ENCODE data around the gene TMEM131. TPM values are rescaled to one million over a fixed set of nuclear protein-coding genes. Genes with fewer than 3 reads are reported as not detected.
A peak's percentile ranks its signal among the peaks of the same experiment; 100 is the strongest.

Gene TMEM131
- total RNA-seq, 1 donor from 2014 or later, result 11.7 TPM

DNA sequence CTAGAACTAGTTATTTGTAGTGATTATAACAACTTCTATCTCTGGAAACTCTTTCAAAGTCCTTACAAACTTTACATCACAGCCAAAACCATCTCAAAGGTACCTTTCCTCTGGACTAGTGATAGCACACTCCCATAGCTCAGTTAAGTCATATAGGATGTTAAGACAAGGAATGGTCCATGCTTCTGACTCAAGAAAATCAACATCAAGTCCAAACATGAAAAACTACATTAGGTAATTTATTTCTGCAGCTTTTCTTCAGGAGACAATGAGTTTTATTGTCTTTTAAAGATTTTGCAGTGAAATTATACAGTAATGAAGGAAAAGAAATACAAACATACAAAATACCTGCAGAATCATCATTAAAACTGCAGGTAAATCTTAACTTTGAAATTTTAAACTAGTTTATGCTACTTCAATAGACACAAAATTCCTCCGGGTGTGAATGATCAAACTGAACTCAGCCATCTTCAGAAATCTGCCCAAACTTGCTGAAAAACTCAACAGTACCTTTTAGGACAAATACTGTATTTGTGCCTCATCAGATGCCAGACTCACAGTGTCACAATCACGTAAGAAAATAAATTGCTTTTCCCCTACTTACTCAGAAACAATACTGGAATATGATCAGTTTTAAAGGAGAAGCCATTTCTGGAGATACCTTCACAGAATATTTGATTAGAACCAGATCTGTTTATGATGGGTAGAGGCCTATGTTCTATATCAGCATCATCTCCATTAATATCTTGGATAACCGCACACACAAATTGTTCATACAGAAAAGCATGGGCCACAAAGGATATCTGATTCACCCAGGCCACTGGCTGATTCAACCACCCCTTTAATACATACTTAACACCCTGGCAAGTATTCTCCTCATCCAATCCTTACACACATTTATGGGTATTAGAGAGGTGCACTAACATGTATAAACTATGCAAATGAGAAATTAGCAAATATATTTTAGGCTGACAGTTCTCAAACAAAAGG lies 2.6 kb downstream of the TMEM131 start:
- DNase-seq (ENCODE audit: low read depth in 2 of 2), result peak in 1 of 2 donors; percentile 19

DNA sequence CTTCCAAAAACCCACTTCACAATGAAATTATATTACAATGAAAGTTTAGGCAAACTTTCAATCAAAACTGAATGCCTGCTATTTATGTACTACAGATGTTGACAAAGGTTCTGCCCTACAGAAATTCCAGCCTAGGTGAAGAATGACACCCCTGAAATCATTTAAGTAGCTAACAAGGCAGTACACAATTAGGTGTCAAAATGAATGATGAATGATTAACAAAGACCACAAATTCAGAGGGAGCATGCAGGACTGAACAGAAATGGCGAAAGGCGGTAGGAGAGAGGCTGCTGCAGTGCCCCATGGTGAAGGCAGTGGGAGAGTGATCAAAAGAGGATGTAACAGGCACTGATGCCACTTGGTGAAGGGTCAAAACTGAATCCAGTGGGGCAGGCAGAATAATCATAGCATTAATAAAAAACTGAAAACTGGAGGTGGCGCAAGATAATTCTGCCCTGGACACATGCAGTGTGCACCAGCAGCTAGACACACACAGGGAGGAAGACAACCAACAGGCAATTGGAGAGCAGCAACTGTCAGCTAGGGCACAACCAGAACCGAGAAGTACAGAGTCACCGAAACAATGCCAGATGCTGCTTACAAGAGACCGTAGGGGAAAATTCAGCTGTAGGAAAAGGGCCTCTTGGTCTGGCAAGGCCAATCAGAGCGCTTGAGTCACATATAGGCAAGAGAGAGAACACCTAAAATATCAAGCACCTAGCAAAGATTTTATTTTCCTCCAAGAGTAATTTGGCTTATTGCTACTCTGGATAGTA lies 4.5 kb downstream of the TMEM131 start:
- DNase-seq (ENCODE audit: low read depth in 2 of 2), result no peak

DNA sequence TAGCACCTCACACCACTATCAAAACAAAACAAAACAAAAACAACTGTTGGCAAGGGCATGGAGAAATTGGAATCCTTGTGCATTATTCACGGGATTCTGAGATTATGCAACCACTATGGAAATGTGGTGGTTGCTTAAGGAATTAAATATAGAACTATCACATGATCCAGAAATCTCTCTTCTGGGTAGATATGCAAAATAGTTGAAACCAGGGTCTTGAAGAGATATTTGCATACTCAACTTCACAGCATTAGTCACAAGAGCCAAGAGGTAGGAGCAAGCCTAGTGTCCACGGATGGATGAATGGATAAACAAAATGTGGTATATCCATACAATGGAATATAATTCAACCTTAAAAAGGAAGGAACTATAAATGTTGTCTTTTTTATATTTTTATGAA lies 7.0 kb downstream of the TMEM131 start:
- no peak for DNase-seq (ENCODE audit: low read depth in 2 of 2)

DNA sequence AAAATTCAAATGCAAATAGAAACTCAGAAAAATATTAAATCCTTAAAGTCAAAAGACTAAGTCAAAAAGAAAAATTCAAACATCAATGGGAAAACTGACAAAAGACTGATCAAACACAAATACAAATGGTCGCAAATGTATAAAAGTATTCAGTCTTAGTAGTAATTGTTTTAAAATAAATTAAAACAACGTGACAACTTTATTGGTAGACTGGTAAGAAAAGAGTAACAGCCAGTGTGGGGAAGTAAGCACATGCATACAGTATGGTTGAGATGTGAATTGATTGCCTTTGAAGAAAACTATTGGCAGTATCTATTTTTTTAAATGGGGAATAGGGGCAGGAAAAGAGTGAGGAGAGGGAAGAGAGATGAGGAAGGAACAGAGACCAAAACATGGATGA lies 9.8 kb downstream of the TMEM131 start:
- DNase-seq (ENCODE audit: low read depth in 2 of 2), result no peak

DNA sequence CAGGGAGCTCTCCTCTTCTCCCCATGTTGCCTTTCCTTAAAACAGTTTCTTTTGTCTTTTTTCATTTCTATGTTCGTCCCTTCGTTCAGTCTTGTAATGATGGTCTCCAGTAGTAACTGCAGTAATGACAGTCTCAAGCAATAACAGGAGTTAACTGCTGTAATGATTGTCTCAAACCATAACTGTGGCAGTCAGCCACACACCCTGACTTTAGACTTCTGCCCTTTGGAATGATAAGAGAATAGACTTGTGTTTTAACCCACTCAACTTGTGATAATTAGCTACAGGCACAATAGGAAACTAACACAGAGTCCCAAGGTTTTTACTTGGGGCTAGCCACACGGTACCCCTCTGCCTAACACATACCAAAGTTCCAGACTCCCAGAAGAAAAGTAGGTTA lies 12.1 kb downstream of the TMEM131 start:
- no peak for DNase-seq (ENCODE audit: low read depth in 2 of 2)

DNA sequence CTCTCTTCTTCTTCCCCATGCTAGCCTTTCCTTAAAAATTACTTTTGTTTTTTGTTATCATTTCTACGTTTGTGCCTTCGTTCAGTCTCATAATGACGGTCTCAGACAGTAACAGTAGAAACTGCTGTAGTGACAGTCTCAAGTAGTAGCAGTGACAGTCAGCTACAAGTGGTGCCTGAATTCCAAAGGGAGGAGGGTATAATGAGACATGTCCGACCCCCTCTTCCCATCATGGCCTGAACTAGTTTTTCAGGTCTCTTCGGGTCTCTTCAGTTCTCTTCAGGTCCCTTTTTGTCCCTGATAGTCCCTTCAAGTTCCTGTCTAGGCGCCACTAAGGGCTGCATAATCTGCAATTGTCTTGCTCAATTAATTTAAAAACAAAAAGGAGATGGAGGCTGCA lies 12.6 kb downstream of the TMEM131 start:
- no peak for DNase-seq (ENCODE audit: low read depth in 2 of 2)

DNA sequence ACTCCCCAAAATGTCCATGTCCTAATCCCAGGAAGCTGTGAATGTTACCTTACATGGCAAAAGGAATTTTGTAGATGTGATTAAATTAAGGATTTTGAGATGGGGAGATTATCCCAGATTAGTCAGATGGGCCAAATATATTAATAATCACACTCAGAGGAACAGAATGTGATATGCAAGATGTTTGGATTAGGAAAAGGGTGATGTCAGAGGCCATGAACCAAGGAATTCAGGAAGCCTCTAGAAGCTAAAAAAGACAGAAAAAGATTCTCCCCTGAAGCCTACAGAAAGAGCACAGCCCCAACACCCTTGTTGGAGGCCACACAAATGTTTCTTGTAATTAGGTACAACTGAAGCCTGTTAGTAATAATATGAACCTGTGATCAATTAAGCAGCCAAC lies 13.1 kb downstream of the TMEM131 start:
- no peak for DNase-seq (ENCODE audit: low read depth in 2 of 2)

DNA sequence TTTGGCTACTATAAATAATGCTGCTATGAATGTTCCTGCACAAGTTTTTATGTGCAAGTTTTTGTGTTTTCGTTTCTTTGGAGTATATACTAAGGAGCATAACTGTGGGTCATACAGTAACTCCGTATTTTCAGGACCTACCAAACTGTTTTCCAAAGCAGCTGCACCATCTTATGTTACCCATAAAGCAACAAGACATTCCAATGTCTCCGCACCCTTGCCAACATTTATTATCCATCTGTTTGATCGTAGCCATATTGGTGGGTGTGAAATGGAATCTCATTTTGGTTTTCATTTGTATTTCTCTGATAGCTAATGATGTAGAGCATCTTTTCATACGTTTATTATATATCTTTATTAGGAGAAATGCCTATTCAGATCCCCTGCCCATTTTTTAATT lies 13.8 kb downstream of the TMEM131 start:
- DNase-seq (ENCODE audit: low read depth in 2 of 2), result no peak

DNA sequence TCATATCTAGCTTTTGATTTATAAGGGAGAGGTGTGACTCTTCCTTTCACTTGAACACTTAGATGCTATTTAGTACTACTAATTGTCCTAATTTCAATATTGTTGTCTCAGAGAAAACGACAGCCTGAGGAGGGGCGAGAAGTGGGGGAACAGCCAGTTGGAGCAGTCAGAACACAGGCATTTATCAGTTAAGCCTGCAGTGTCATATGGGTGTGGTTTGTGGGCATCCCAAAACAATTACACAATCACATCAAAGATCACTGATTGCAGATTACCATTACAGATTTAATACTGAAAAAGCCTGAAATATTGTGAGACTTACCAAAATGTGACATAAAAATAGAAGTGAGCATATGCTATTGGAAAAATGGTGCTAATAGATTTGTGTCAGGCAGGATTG lies 15.8 kb downstream of the TMEM131 start:
- no peak for DNase-seq (ENCODE audit: low read depth in 2 of 2)

DNA sequence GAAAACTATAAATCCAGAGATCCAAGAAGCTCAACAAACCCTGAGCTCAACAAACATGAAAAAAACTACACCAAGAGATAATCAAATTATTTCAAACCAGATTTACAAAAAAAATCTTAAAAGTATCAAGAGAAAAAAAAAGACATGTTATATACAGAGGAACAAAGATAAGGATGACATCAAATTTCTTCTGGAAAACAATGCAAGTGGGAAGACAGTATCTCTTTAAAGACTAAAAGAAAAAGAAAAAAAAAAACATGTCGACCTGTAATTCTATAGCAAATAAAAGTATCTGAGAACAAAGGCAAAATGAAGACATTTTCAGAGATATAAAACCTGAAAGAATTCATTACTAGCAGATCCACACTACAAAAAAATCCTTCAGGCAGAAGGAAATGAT lies 21.3 kb downstream of the TMEM131 start:
- DNase-seq (ENCODE audit: low read depth in 2 of 2), result no peak

DNA sequence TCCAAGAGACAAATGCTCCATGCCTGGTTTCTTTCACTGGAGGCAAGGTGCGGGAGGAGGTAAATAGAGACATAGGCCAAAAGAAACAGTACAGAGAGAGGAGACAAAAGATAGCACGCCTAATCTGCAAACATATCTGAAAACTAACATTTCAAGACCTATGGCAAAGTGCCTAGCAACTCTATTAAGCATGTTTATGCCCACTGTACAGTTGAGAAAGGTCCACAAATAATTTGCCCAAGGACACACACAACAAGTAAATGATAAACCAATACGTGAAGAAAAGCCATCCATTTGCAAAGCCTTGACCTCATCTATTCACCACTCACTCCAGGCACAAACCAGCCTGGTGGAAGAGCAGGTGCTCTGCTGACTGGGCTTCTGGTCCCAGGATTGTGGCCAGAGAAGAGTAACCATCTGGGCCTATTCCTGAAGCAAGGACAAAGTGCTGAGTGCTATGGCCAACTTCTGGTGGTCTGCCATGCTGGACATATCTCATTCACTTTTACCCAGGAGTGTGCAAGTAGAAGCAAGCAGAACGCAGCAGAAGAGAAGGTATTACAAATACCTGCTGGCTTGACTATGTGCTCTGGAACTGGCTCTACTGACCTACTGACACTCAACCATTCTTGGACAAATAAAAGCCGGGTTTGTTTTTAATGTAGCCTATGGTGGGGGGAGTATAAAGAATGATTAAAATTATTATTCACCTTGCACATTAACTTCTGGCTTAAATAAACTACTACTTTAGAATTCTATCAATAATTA lies 25.3 kb downstream of the TMEM131 start:
- no peak for DNase-seq (ENCODE audit: low read depth in 2 of 2)

DNA sequence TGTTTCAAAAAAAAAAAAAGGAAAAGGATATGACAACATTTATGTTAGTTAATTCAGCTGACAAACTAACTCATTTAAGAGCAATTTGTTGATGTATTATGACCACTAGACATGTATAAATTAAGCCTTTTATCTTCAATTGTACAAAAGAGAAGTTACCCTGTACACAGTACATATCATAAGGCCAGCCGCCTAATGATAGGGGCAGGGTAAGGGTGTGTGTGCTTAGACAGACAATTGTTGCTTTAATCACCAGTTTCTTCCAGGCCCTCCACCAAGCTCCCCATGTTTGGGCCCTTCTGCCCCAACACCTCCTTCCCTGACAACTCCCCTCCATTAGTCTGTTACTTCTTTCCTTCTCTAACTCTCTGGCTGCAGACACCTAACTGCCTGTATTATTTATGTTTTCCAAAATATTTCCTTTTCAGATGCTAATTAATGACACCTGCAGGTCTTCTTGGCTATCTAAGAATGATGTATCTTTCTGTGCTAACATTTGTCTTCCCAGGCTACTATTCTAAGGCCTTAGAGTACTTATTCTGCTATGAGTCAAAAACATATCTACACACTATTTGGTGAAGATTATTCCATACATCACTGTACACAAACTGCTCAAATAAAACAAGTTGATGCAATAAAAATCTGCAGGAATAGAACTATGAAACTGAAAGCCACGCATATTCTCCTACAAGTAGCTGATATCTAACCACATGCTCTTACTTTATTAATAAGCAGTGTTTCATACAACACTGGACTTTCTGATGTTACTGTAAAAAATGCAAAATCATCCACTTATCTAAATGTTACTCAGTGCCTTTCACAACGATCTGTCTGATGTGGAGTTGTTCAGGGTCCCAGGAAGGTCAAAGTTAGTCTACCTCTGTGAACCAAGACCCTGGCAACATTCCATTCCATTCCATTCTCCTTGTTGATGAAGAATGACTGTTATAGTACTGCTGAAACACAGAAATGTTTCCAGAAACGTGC lies 26.4 kb downstream of the TMEM131 start:
- no peak for DNase-seq (ENCODE audit: low read depth in 2 of 2)

DNA sequence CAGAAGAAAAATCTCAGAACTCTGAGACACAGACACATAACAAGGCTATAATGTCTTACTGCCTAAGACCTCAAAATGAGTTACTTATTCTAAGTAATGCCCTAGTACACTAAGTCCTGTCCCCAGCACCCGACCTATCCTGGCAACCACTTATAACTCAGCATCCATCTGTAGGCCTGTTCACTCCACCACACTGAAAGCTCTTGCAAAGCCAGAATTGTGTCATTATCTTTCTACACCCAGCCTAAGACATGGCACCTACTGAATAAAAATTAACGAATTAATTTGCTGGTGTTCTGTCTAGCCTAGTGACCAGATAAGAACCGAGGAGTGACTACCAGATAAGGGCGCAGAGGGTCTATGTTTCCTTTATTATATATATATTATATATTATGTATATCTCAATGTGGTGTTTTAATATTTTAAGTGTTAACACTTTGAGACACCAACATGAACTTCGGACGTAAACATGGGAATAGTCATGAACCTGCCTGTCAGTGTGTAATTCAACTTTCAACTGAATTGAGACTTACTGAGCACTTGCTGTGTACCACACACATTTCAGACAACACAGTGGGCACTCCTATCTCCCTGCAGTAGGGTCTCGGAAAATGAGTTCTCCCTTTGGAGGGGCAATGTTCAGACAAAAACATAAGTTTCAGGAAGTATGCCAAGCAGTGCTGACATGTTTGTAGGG lies 27.7 kb downstream of the TMEM131 start:
- DNase-seq (ENCODE audit: low read depth in 2 of 2), result no peak

DNA sequence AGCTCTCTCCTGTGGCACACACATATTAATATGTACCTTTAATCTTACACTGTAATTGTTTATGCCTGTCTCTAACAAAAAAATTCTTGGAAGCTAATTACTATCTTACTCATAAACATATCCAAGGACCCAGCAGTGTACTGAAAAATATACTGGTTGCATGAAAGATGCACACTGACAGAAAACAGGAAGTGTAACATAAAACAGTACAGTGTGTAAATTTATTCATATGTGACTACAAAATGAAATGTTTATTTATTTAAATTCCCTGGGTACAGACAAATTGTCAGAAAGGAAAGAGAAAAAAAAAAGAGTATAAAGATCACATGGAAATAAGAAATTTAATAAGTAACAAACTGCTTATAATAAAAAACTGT lies 28.5 kb downstream of the TMEM131 start:
- DNase-seq (ENCODE audit: low read depth in 2 of 2), result no peak

DNA sequence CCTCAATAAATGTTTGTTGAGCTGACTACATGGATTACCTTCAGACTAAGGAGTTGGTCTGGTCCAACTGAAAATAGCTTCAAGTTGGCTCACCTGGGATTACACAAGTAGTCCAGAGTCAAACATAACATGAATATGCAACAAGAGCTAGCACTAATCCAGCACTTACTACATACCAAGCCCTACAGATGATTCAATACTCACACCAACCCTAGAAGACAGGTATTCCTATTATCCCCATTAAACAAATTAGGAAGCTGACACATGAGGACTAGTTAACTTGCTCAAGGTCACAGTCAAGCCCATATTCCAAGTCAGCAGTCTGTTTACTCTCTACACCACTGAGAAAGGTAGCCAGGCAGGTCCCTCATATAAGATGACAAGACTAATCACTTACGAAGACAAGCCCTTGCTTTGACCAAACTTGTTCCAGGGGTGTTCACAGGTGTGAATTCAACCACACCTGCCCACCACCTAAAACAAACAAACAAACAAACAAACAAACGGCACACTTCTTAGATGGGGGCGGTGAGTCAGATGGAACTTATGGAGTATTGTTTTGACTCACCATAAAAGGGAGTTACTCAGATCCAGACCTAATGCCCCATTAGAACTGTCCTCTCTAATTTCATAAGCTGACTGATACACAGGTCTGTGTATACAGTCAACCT lies 29.1 kb downstream of the TMEM131 start:
- DNase-seq (ENCODE audit: low read depth in 2 of 2), result no peak

DNA sequence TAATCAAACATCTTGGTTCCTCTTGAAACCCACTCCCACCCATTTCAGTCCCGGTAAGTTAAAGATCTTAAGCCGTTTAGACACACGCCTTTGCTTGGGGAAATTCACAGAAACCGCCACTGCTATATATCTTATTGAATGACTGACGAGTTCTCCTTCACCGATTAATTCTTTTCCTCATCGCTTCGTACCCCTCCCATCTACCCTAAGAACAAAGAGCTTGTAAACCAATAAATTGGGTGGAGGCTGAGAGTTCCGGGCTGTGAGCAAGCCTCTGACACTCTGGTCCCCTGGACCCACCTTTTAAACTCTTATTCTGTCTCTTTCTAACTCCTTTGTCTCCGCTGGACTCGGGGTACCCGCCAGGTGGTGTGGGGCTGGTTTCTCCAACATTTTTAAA lies 30.6 kb downstream of the TMEM131 start:
- no peak for DNase-seq (ENCODE audit: low read depth in 2 of 2)

DNA sequence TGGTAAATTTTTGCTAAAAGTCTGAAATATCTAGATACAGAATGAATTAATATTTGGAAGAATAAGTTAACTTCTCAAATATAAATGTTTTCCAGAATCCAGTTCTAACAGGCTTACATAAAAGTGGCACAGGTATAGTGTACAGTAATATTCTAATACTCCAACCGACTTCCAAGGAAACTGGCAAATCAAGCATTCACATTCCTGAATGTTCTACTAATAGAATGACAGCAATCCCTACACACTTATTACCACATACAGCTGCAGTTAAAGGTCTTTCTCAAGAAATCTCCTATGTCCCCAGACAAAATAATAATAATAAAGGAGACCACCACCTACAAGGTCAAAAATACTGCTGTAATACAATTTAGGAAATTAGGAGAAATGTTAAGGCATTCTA lies 31.9 kb downstream of the TMEM131 start:
- no peak for DNase-seq (ENCODE audit: low read depth in 2 of 2)

DNA sequence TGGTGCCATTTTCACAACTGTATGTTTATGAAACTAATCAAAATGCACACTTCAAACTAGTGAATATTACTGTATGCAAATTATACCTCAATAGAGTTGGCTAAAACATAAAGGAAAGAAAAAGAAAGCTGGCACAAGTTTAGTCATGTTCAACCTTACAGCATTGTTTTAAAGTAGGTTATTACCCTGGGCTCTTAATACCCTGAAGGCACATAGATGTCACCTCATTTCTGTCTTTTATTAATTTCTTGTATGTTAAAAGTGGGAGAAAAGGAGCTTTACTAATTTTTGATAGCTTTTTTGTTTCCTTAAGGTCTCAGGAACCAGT lies 32.7 kb downstream of the TMEM131 start:
- DNase-seq (ENCODE audit: low read depth in 2 of 2), result no peak

DNA sequence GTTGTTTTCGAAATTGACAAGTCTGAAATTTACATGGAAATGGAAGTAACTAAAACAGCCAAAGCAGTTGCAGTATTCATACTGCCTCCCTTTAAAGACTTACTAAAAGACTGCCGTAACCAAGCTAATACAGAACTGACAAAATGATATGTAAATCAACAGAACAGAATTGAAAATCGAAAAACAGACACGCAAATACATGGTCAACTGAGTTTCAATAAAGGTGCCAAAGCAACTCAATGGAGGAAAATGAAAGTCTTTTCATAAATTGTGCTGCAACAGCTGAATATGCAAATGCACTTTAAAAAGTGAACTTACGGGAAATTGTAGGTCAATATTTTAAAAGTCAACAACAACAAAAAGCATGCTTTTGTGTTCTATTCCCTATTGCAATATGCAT lies 34.2 kb downstream of the TMEM131 start:
- DNase-seq (ENCODE audit: low read depth in 2 of 2), result no peak

DNA sequence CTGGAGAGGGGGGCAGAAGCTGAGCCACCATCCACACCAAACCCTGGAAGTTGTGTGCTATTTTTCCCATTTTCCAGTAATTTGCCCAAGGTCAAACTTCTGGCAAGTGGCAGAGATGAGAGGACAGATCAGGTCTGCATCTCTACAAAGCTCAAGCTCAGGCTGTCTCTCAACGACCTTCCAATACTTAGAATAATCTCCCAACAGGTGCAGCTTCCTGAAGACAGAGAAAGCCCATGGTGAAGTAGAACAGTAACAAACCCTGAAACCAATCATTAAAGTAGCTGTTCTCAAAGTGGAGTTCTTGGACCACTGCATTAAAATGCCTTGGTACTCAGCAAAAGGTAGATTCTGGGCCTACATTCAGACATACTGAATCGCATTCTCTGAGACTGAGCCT lies 37.6 kb downstream of the TMEM131 start:
- DNase-seq (ENCODE audit: low read depth in 2 of 2), result no peak

Measured in lung microvascular endothelial cell (primary cell).